HCT116 (cell line): ENCODE measurements around the gene ZNF860.
"Not testable (repeated sequence)": the region's sequence is repeated elsewhere in the genome, so short reads cannot be mapped to it uniquely, and the experiment has no call there.

Experiments used
- CEBPB ChIP-seq: IDR thresholded peaks from 2 replicates; pipeline ENCODE4 v1.6.1; 2012; ENCODE audit warnings: low read depth
- CTCF ChIP-seq, 3 experiments: fragments of 200-600 bp in 1 of 3; sonication (generic) in 1 of 3; IDR thresholded peaks in 2 of 3; conservative IDR thresholded peaks in 1 of 3; 2 replicates each; pipeline ENCODE4 v1.5.1; 2012 to 2017; ENCODE audit warnings: low read depth in 2 of 3, low read length in 2 of 3, antibody characterized with exemption in 1 of 3, borderline replicate concordance in 1 of 3, control low read depth in 1 of 3, mild to moderate bottlenecking in 1 of 3, mixed read lengths in 1 of 3, mixed run types in 1 of 3, moderate library complexity in 1 of 3; ENCODE audit not compliant: insufficient read depth in 1 of 3
- FOSL1 ChIP-seq: IDR thresholded peaks from 2 replicates; pipeline ENCODE4 v1.6.1; 2012; ENCODE audit warnings: low read depth
- MAX ChIP-seq: IDR thresholded peaks from 2 replicates; pipeline ENCODE4 v1.6.1; 2012
- POLR2A ChIP-seq: IDR thresholded peaks from 2 replicates; pipeline ENCODE4 v1.7.0; 2011; ENCODE audit warnings: borderline replicate concordance; ENCODE audit not compliant: insufficient read depth, insufficient read length; ENCODE audit errors: extremely low read depth
- POLR2AphosphoS5 ChIP-seq: IDR thresholded peaks from 2 replicates; pipeline ENCODE4 v1.6.1; 2011; ENCODE audit warnings: mild to moderate bottlenecking, low read depth, low read length, moderate library complexity
- RAD21 ChIP-seq: IDR thresholded peaks from 2 replicates; pipeline ENCODE4 v1.6.1; 2012; ENCODE audit warnings: low read depth, mild to moderate bottlenecking
- SIN3A ChIP-seq: IDR thresholded peaks from 2 replicates; pipeline ENCODE4 v1.6.1; 2012; ENCODE audit warnings: low read depth
- TCF7L2 ChIP-seq: IDR thresholded peaks from 2 replicates; pipeline ENCODE4 v1.7.0; 2011; ENCODE audit warnings: borderline replicate concordance, inconsistent platforms; ENCODE audit not compliant: insufficient read depth, insufficient read length; ENCODE audit errors: extremely low read depth
- YY1 ChIP-seq: IDR thresholded peaks from 2 replicates; pipeline ENCODE4 v1.6.1; 2011; ENCODE audit warnings: low read length, low read depth, moderate library complexity, mild to moderate bottlenecking; ENCODE audit not compliant: insufficient replicate concordance; ENCODE audit errors: extremely low read depth
- ZBTB33 ChIP-seq: IDR thresholded peaks from 2 replicates; pipeline ENCODE4 v1.6.1; 2011; ENCODE audit warnings: mild to moderate bottlenecking, low read length, moderate library complexity; ENCODE audit not compliant: insufficient replicate concordance; ENCODE audit errors: extremely low read depth
- ZFX ChIP-seq: fragments of 450-650 bp; IDR thresholded peaks from 2 replicates; pipeline ENCODE4 v1.6.1; 2017

DNA sequence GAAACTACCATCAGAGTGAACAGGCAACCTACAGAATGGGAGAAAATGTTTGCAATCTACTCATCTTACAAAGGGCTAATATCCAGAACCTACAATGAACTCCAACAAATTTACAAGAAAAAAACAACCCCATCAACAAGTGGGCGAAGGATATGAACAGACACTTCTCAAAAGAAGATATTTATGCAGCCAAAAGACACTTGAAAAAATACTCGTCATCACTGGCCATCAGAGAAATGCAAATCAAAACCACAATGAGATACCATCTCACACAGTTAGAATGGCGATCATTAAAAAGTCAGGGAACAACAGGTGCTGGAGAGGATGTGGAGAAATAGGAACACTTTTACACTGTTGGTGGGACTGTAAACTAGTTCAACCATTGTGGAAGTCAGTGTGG, 34.1 kb downstream of the ZNF860 start:
- TF ChIP-seq SIN3A; ZFX; CTCF (IDR thresholded peaks at IDR 0.05 in 2 of 3, conservative IDR thresholded peaks at IDR 0.05 in 1 of 3; ENCODE audit: borderline replicate concordance in 1 of 3, insufficient read depth in 1 of 3, low read depth in 2 of 3, low read length in 2 of 3); MAX; POLR2A; FOSL1; POLR2AphosphoS5; RAD21; ZBTB33; CEBPB; YY1; TCF7L2: not testable (repeated sequence)
